ENCODE results near the gene FTCD.
"Not testable (repeated sequence)": the region's sequence is repeated elsewhere in the genome, so short reads cannot be mapped to it uniquely, and the experiment has no call there.

The FTCD gene

GRCh38 chr21:46153247-46154154 is 1.9 kb downstream of the FTCD start:
- peak; percentile 56 for DNase-seq (ENCODE audit: low spot score)

DNA sequence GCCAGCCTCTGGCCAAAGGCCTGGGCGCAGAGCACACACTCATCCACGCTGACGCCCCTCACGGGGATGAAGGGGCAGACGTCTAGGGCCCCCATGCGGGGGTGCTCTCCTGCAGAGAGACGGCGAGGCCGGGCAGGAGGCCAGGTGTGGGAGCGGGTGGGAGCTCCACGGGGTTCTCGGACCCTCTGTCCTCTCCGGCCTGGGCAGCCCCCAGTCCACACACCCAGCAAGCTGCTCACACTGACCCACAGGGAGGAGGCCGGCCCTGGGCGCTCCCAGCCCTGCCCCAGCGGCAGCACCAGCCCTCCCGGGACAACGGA is 2.5 kb downstream of the FTCD start:
- DNase-seq (ENCODE audit: low spot score) = no peak

- DNase-seq (ENCODE audit: low spot score) = no peak
These were observed 3.1 kb downstream of the FTCD start for GRCh38 chr21:46151989-46152926.

GRCh38 chr21:46151261-46151988 is 4.0 kb downstream of the FTCD start:
- DNase-seq (ENCODE audit: low spot score) = no peak

GRCh38 chr21:46150491-46151121 is 4.8 kb downstream of the FTCD start:
- DNase-seq (ENCODE audit: low spot score) = peak; percentile 28

GRCh38 chr21:46150073-46150472 is 5.3 kb downstream of the FTCD start:
- no peak for DNase-seq (ENCODE audit: low spot score)

GRCh38 chr21:46149205-46149901 is 6.0 kb downstream of the FTCD start:
- no peak for DNase-seq (ENCODE audit: low spot score)

- DNase-seq (ENCODE audit: low spot score) = no peak
These were observed 7.3 kb downstream of the FTCD start for GRCh38 chr21:46148106-46148505.

- DNase-seq (ENCODE audit: low spot score) = not testable (repeated sequence)
These were observed 8.0 kb downstream of the FTCD start for GRCh38 chr21:46147429-46147828.

DNA sequence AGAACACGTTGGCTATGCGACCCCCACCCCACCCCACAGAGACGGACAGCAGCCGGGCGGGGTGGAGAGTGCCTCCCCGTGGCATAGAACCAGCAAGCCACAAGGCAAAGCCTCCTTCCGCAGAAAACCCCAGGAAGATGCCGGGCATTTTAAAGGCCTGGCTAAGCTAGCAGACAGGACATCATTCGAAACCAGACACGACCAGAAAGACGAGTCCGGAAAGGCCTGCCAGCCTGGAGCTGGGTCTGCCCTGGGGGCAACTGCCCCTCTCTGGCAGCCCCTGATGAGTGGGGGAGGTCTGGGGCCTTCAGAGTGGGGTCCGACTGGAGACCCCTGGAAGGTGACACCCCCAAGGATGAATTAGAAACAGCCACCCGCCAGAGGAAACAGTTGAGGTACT is 8.5 kb downstream of the FTCD start:
- DNase-seq (ENCODE audit: low spot score) = no peak

DNA sequence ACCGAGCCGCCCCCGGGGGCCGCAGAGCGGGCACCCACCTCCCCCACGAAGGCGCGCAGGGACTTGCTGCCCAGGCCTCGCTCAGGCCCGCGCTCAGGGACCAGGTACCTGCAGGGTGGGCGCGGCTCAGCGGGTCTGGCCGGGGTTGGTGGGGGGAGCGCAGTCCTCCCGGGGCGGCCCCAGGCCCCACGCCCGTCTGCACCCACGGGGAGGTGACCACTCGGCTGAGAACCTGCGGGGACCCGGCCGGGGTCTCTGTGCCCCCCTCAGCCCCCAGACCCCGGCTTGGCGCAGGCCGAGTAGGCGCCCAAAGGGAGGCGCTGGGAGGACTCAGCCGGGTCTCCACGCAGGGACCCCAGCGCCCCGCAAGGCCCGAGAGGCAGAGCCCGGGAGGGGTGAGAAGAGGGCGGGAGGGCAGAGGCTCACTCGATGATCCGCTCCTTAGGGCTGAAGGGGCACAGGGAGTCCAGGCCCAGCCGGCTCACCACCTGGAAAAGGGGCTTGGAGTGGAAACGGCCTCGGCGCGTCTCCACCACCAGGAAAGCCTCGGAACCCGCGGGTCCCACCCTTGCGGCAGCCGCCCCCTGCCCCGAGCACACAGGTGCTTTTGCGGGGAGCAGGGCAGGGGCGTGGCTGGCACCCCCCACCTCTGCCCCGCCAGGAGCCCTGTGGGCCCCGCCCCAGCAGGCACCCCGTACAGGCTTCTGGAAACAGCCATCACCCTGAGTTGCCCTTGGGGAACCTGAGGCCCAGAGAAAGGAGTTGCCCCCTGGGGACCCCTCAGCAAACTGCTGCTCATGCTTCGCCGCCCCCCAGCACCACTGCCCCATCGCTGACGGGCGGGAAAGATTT is 9.3 kb downstream of the FTCD start:
- no peak for DNase-seq (ENCODE audit: low spot score)

DNA sequence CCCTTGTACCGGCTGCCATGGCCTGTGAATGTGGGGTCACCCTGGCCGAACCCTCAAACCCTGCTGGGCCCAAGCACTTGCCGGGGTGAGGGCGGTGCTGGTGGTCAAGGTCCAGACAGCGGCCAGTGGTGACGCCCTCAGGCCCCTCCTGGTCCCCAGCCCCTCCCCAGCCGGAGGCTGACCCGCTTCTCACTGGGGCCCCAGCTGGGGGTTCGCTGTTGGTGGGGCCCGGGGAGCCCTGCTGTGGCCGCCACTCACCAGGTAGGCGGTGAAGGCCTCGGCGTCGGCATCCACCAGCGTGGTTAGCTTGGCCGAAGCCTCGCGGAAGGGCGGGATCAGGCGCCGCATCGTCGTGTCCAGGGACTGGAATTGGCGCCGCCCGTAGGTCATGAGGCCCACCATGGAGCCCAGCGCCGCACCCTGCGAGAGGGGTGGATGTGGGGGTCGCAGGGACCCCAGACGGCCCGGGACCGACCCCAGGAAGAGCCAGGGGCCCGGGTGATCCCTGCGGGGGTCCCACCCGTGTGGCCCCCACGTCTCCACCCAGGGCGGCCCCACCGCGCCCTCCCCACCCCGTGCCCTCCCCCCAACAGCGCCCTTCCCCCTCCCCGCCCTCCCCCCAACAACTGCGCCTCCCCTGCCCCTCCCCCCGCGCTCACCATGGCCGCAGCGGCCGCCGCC is 10.1 kb downstream of the FTCD start:
- no peak for DNase-seq (ENCODE audit: low spot score)

- DNase-seq (ENCODE audit: low spot score) = peak; percentile 63
These were observed 10.8 kb downstream of the FTCD start for GRCh38 chr21:46144464-46145070.

DNA sequence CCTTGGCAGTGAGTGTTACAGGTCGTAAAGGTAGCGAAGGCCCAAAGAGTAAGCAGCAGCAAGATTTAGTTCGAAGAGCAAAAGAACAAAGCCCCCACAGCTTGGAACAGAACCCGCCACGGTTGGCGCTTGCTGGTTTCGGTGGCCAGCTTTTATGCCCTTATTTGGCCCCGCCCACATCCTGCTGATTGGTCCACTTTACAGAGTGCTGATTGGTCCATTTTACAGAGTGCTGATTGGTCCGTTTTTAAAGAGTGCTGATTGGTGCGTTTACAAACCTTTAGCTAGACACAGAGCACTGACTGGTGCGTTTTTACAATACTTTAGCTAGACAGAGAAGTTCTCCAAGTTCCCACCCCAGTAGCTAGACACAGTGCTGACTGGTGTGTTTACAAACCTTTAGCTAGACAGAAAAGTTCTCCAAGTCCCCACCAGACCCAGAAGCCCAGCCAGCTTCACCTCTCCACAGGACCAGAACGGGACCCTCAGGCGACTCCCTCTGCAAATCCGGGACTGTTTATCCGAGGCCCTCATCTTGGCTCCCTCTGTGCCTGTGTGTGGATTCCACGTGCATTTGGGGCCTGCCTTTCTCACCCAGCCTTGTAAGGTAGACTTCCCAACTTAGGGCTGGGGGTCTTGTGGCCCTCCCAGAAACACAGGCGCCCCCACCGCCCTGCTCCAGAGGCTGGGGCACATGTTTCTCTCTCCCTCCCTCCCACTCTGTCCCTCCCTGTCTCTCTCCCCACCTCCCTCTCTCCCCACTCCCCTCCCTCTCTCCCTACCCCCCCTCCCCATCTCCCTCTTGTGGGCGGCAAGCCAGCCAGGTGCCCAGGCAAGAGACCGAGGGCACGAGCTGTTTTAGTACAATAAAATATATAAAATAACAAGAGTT is 12.6 kb downstream of the FTCD start:
- no peak for DNase-seq (ENCODE audit: low spot score)

GRCh38 chr21:46141767-46142581 is 13.4 kb downstream of the FTCD start:
- no peak for DNase-seq (ENCODE audit: low spot score)

DNA sequence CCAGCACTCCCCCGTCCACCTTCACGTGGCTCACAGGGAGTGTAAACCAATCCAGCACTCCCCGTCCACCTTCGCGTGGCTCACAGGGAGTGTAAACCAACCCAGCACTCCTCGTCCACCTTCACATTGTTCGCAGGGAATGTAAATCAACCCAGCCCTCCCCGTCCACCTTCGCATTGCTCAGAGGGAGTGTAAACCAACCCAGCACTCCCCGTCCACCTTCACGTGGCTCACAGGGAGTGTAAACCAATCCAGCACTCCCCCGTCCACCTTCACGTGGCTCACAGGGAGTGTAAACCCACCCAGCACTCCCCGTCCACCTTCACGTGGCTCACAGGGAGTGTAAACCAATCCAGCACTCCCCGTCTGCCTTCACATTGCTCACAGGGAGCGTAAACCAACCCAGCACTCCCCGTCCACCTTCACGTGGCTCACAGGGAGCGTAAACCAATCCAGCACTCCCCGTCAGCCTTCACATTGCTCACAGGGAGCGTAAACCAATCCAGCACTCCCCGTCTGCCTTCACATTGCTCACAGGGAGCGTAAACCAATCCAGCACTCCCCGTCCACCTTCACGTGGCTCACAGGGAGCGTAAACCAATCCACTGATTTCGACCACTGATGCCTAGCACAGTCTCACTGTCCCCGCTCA is 14.9 kb downstream of the FTCD start:
- not testable (repeated sequence) for DNase-seq (ENCODE audit: low spot score)

- no peak for DNase-seq (ENCODE audit: low spot score)
These were observed 15.7 kb downstream of the FTCD start for GRCh38 chr21:46139686-46140085.
